GM21447 (cell line): ENCODE results near the gene ADK.
A peak's percentile ranks its signal among the peaks of the same experiment; 100 is the strongest.
"Not testable (repeated sequence)": the region's sequence is repeated elsewhere in the genome, so short reads cannot be mapped to it uniquely, and the experiment has no call there.

Experiments used
- ATAC-seq: cut with Tn5 transposase; IDR thresholded peaks from one replicate; pipeline ENCODE4 v1.9.1; 2021; ENCODE audit not compliant: unreplicated experiment

The ADK gene

DNA sequence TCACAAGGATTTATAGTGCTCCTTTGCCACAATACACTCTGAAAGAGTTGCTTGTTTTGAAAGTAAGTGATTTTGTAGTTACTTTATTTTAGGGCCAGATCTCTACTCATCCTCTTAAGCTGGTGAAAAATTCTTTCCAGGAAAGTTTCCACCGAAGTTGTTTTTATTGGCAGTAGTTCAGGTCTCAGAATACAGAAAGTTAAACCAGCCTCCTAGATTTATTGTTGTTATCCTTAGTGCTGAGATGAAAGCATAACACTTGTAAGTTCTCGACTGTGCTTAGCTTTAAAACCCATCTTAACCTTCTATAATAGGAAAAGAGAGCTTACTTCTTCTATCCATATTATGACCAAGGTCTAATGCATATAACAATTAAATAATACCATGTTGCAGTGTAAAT lies 5.9 kb upstream of the ADK start:
- ATAC-seq = no peak

DNA sequence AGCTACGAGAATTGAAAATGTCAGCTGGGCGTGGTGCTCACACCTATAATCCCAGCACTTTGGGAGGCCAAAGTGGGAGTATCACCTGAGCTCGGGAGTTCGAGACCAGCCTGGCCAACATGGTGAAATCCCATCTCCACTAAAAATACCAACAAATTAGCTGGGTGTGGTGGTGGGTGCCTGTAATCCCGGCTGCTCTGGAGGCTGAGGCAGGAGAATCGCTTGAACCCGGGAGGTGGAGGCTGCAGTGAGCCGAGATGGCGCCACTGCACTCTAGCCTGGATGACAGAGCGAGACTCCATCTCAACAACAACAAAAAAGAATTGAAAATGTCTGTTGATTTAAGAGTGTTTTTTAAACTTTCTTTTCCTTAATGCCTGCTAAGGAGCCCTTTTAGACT lies 4.0 kb upstream of the ADK start:
- ATAC-seq = not testable (repeated sequence)

DNA sequence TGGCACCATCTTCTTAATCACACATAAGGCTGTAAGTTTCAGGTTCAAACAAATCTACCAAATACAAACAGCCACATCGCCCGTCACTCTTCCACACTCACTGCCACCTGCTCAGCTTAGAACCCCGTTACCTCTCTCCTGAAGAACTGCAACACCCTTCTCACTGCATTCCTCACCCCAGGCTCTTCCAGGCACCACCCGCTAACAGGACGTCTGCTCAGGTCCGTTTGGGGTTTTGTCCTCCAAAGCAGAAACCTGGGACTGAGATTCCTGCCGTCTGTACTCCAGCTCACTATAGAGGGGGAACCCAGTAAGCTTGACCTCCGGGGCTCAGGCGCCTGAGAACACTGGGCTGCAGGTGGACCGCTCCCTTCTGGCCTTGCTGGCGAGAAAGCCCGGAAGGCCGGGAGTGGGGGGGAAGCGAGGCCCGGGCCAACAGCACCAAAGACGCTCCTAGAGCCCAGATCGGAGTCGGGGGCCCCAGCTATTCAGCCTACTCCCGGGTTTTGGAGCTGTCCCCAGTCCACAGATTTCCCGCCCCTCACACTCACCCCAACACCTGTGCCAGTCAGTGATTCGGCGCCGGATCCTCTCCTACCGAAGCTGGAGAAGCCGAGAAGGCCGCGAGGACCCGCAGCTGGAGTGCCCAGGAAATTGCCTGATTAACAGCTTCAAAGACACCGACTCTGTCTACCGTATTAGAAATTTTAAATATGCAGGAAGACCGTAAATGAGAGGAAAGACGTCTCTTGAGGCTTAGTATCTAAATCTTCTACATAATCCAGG lies 624 bp upstream of the ADK start, which contains the start of gene AP3M1:
AP3M1 (minus strand) TSS at position 625 of the 786 bp plus-strand sequence. CDS start 12,449 bp downstream, outside the sequence.
- peak; percentile 51 for ATAC-seq

DNA sequence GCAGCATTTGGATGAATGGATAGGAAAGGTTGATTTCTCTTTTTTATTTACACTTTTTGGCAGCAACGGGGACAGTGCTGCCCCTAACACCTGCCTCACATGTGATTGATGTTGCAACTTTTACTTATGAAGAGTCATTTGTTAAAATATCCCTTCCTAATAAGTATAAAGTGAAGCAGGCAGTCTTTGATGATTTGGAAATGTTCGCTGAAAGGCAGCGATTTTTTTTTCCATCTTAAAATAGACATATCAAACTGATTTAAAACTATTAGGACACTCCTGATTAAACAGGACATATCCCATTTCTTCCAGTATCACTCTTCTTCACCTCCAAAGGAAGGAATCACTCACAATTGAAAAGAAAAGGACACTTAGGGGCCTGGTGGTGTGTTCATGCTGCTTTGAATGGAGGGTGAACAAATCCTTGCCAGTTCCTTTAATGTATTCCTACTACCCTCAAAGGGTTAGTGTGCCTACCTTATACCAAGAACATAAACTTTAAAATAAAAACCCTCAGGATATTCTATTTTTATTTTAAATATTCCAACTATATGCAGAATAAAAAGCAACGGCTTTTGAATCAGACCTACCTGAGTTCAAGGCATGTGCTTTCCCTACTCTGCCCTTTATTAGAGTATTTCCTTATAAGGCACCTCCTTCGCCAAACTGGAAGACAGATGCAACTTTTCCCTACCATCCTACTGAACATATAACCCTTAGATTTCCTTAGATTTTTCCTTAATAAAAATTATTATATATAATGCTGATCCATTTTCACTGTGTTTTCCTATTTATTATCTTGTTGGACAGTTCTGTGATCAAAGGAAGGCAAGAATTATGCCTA lies 1.1 kb downstream of the ADK start:
- no peak for ATAC-seq

DNA sequence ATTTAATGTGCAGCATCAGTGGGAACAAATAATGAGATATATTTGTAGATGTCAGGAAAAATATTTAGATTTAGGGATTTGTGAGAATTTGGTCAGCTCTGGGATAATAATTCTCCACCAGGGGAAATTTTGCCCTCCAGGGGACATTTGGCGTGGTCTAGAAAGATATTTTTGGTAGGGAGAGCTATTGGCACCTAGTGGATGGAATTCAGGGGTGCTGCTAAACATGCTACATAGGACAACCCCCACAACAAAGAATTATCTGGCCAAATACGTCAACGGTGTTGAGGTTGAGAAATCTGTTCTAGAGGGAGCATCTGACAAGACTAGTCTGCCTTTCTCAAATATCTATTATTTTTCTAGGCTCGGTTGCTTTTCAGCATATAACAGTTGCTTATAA lies 2.1 kb downstream of the ADK start:
- no peak for ATAC-seq

DNA sequence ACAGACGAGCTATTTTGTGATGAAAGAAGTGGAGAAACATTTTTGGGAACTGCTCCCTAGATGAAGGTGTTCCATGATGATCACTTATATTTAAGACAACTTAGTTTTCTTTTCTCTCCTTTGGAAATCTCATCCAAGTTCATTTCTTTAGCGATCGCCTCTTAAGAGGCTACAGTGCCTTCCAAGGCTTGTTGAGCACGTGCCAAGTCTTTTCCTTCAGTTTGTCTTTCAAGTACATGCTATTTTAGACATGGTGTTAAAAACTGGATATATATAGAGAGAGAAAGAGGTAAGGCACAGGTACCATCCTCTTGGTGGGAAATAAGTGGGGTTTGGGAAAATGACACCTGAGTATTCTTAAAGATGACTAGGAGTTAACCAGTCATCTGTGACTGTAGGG lies 2.7 kb downstream of the ADK start:
- no peak for ATAC-seq

DNA sequence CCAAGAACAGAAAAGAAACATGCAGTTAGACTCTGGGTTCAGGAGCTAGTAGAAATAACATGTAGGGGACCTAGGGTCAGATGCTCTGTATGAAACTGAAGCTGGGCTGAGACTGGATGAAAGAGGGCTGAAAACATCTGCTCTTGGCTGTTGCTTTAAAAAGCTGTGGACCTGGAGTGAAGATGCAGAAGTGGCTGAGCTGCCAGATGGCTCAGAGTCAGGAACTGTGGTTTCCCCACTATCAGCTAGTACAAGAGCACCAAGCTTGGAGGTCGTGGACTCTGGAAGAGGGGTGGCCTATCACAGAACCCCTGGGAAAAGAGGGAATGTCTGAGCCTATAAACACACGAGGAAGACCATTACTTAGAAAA lies 5.9 kb downstream of the ADK start:
- peak; percentile 56 for ATAC-seq

DNA sequence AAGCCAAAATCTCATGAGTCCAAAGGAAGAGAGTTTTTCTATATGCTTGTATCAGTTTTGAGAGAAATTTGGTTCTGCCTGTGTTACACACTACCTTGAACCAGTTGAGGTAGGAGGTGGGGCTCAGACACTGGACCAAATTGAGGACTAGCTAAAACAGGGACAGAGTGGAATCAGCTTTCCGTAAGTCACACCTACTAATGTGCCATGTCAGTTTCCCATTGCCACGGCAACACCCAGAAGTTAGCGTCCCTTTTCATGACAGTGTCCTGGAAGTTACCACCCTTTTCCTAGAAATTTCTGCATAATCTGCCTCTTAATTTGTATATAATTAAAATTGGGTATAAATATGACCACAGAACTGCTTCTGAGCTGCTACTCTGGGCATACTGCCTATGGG lies 9.0 kb downstream of the ADK start:
- ATAC-seq = no peak

DNA sequence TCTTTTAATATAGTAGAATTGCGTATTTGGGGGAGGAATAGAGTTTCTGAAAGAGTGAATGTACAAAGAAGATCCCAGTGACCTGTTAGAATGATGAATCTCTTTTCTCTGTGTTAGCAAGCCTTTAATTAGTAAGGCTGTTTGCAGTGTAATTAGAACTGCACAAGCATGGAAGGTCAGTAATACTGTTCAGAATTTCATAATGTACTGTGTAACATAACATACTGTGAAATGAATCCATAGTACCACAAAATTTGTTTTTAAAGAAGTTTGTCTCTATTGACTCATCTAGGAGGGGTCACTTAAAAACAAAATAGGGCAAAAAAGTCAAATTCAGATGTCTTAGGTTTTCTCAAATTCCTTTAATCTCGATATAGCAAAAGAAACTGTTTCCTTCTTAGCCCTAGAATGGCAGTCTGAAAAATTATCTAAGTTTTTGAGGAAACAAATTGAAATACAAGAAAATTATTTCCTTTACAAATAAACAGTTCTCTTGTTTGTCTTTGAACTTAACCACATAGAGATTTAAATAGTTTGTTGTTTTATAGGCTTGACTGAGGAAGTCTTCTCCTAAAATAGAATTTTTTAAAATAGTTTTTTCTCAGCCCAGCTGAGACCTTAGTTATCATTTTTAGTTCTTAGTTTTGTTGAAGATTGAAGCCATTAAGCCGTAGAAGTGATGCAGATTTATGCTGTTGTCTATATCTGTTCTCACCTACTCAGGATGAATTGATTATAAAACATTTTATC lies 12.5 kb downstream of the ADK start:
- ATAC-seq = no peak

DNA sequence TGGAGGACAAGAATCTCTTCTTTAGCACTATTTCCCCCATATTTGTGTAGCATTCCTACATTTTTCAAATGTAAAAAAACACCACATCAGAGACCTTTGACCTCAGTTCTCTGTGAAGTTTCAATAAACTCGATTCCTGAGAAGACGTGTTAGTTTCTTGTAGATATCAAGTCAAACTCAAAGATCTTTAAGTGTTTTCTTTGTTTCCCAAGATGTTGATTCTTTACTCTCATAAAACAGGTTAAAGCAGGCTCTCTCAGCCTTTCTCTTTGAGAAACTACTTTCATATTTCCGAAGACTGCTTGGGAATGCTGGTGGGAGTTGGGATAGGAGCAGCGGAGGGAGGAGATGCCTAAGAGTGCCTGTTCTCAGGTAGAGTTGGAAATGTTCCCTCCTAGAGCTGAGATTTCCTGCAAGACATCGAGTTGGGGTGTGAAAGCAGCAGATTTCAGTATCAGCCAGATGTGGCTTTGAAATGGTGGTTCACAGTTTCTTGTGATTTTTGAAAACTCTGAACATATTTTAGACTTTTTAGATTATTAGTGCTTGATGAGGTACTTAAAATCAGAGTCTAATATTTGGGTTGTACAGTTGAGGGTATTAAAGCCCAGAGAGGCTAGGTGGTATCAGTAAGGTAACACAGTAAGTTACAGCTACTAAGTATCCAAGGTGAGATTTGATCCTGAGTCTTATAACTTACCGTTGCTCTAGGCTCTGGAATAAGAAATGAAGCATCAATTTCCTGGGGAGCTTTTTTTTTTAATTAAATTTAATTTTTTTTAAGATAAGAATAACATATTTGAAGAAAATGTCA lies 13.9 kb downstream of the ADK start:
- no peak for ATAC-seq

DNA sequence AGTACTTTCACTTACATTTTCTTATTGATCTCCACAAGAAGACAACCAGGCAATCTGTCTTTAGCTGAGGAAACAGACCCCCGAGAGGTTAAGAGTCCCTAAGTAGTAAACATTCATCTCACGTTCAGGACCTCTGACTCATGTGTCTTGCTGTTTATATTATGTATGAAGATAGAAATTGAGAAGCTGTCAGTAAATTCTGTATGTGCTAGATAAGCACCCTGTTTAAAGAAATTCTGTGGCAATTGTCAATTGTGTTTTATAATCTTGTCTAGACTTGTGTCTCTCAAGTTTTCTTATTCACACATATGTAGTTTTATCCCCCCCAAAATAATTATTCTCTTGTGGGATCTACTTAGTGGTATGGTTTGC lies 14.5 kb downstream of the ADK start:
- ATAC-seq = no peak

DNA sequence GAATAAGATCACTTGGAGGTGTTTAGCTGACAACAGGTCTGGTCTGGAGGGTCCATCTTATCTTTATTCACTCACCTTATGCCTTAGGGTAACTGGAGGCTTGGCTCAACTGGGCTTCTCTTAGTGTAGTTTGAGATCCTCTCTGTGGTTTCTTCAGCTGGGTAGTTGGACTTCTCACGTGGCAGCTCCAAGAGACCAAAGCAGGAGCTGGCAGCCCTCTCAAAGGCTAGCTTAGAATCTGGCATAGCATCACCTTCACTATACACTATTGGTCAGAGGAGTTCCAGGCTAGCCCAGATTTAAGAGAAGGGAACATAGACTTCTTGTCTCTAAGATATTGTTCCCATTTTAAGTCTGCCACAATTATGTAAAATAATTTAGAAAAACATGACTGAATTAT lies 16.4 kb downstream of the ADK start:
- ATAC-seq = no peak

DNA sequence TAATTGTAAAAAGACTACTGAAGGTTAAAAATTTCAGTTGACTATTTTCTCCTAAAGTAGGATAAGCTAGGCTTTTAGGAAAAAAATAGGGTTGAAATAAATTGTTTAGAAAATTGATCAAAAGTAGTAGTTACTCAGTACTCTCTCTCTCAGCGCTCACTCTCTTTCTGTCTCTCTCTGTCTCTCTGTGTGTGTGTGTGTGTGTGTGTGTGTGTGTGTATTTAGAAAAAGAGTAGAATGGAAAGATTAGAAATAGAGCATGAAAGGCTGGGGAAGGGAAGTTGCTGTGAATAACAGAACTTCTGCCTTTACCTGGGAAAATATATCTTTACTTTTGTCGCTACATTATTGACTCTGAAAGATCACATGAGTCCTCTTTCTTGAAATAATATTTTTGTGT lies 20.6 kb downstream of the ADK start:
- ATAC-seq = no peak

DNA sequence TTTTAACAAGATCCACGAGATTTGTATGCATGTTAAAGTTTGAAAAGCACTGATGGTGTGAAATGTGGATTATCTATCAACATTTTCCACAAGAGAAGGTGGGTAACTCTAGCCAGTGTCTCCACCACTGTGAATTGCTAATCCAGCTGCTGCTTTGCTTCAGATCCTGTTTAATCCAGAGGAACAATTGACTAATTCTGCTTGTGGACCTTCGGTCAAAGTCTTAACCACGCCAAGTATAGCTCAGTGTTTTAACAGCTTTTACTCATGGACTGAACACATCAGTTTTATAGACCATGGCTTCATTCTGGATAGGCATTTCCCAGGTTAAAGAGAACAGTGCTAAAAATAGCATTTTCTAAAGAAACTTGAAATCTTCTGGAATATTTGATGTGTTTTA lies 23.5 kb downstream of the ADK start:
- no peak for ATAC-seq

DNA sequence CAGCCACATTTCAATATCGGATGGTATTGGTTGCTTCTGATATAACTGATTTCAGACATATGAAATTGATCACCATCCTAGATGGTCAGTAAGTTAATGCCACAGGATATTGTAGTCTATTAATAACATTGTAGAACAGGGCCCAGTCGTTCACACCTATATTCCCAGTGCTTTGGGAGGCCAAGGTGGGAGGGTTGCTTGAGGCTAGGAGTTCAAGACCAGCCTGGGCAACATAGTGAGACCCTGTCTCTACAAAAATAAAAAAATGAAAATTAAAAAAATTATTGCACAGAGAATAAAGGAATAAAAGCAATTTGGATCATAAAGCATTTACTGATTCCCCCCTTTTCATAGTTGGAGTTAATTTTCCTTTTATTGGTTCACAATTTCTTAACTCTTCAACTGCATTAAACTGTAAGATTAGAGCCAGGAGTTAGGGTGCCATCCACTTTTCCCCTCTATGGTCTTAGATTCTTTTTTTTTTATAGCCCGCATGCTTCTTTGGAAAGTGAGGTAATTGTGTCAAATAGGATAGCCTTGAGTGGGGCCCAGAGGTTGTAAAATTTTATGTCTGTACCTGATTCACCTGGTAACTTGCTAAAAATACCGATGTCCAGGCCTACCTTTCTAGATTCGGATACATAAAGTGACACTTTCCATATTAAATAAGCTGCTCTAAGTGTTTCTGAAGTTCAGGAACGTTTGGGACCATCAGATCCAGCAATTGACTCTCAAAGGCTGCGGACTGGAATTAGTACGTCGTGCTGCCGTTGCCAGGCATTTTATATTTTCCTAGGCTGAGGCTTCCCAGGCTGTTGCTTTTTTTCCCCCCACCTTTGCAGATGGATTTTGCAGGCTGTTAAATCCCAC lies 24.7 kb downstream of the ADK start:
- no peak for ATAC-seq

DNA sequence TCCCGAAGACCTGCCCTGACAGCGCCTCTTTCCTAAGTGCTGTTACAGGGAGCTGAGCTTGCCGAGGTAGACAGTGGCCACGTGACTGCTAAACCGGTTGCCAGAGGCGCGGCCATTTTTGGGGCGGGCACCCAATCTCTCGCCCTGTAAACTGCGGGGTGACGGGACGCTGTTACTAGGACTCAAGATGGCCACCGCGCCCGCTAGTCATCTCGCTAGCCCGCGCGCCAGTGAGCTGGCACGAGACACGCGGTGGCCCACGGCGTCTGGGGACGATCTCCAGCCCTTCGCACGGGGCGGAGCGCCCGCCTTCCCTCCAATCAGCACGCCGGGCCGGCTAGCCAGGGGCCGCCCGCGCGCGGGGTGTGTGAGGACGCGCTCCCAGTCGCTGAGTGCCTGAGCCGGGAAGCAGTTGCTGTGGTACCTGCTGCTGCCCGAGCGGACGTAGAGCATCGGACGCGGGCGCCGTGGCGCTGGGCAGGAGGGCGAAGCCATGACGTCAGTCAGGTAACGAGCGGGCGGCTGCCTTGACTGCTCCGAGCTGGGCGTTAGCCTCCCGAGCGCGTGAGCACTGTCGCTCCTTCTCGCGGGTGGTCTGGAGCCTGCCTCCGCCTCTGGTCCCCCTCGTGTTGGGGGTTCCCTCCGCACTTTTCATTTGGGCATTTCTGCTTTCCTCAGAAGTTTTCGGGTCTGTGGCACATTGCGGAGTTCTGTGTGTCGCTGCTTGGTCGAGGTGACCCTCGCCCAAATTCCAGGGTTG lies 25.5 kb downstream of the ADK start:
- ATAC-seq = peak; percentile 80

DNA sequence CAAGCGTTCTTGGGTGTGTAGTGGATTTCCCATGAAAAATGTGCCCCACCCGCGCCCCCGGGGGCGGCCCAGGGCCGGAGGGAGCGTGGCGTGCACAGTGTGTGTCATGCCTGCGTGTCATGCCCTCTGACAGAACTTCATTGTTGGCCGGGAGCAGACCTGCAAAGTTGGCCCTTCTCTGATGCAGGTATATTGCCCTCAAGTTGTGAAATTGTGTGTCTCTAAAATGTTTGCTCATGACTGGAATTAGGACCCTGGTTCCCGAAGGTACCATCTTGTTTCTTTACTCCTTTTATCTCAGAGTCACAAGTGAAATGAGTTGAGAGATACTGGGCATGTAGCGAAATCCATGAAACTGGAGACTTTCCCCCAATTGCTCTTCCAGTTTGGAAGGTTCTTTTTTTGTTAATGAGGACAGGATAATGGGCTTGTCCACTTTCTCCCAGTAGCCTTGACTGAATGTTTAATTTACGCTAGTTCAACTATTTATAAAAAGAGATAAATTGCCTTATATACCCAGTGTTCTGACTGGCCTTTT lies 26.2 kb downstream of the ADK start:
- ATAC-seq = peak; percentile 30

DNA sequence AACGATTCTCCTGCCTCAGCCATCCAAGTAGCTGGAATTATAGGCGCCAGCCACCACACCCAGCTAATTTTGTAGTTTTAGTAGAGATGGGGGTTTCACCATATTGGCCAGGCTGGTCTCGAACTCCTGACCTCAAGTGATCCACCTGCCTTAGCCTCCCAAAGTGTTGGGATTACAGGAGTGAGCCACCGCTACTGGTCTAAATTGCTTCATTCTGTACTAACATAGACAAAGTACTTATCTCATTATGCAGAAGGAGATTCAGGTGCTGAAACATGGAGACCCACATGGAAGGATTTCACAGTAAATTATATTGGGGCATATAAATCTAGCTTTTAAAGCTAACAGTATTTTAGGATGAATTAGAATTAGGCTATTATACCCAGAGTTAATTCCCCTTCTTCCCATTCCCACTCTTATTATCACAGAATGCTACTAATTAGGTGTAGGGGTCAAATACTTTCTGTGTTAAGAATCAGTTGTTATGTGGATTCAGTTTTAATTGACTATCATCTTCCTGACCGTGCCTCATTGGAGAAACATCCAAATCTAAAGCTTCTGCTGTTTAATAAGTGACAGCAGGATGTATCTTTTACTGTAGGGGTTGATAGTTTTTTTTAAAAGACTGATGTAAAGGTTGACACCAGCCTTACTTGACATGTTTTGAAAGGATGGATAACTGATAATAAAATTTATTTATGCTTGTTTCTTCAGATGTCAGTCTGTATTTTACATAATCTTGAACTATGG lies 27.2 kb downstream of the ADK start:
- no peak for ATAC-seq
